Adrenal gland (tissue), 12 donors: ENCODE measurements around the gene KHDRBS1. TPM values are rescaled to one million over a fixed set of nuclear protein-coding genes. Genes with fewer than 3 reads are reported as not detected.
"Not testable (repeated sequence)": the region's sequence is repeated elsewhere in the genome, so short reads cannot be mapped to it uniquely, and the experiment has no call there.

Source experiments
- DNase-seq, 7 donors: peaks; one replicate each; pipeline ENCODE4 v3.0.0-alpha.2; 2019 to 2020
- H3K27ac ChIP-seq, 5 donors: fragments of 200-600 bp; sonication (generic) in 4 of 5; 1 replicate in 3 of 5; 2 replicates in 2 of 5; pipeline versions ENCODE4 v1.5.1 to v1.8.0; 2016 to 2020; ENCODE audit warnings: mild to moderate bottlenecking in 1 of 5
- H3K27me3 ChIP-seq: fragments of 200-600 bp; 2 replicates; pipeline ENCODE4 v1.8.0; 2021
- H3K36me3 ChIP-seq, 2 donors: fragments of 200-600 bp; replicated peaks in 1 of 2; 1 replicate in 1 of 2; 2 replicates in 1 of 2; pipeline versions ENCODE4 v1.5.1 to v1.8.0; 2018 to 2022
- H3K4me1 ChIP-seq, 2 donors: fragments of 200-600 bp; replicated peaks in 1 of 2; 1 replicate in 1 of 2; 2 replicates in 1 of 2; pipeline versions ENCODE4 v1.5.1 to v1.8.0; 2018 to 2021
- H3K4me3 ChIP-seq, 4 donors: fragments of 200-600 bp; sonication (generic) in 3 of 4; one replicate each; pipeline ENCODE4 v1.5.1; 2016 to 2018
- H3K9me3 ChIP-seq, 3 donors: fragments of 200-600 bp; sonication (generic) in 1 of 3; replicated peaks in 1 of 3; 1 replicate in 2 of 3; 2 replicates in 1 of 3; pipeline versions ENCODE4 v1.5.1 to v1.8.0; 2016 to 2021
- POLR2A ChIP-seq, 2 donors: fragments of 450-650 bp; IDR thresholded peaks; one replicate each; pipeline ENCODE4 v1.6.1; 2017; ENCODE audit warnings: antibody characterized with exemption in 2 of 2, mild to moderate bottlenecking in 2 of 2, moderate library complexity in 1 of 2
- WGBS, 4 donors: extraction: QIAGEN DNeasy Blood & Tissue Kit in 2 of 4; methylation state at CpG; one replicate each; pipeline versions ENCODE4 v1.1.5 to v1.1.7; 2013 to 2017; 5-methylcytosine and 5-hydroxymethylcytosine counted together
- intact Hi-C, 2 donors: fragments of 100-400 bp; cut with DNase I; formaldehyde crosslinking; loops; one replicate each; pipeline versions ENCODE4 v1.14.1 to v1.15.0; 2022 to 2023
- polyA plus RNA-seq, 3 donors: library from polyadenylated mRNA; stranded (reverse); fragments of 200-250 nt in 2 of 3; fragments of 350-450 nt in 1 of 3; fragmentation: Illumina TruSeq in 1 of 3; extraction: RNeasy Lipid Tissue Mini Kit (QIAGEN cat#74804) in 1 of 3; gene quantifications; one replicate each; pipeline ENCODE4 v1.2.3, GENCODE V29; 2013 to 2014
- total RNA-seq, 9 donors: library from RNA; depleted of rRNA in 4 of 9; stranded (reverse); fragments of >200 nt in 4 of 9; fragments of 120-200 nt in 1 of 9; fragmentation: NEBNext Ultra II Directional in 1 of 9; extraction: Animal tissue kit (Norgen Biotek cat#: 25700) in 1 of 9; gene quantifications; one replicate each; pipeline versions ENCODE4 v1.1.0 to v1.2.4, GENCODE V29; 2013 to 2023
- TF ChIP-seq, protein P1 (sequence below), 6 experiments: fragments of 450-650 bp in 4 of 6; fragments of 200-600 bp in 2 of 6; sonication (generic) in 1 of 6; IDR thresholded peaks; 1 replicate in 5 of 6; 2 replicates in 1 of 6; pipeline versions ENCODE4 v1.5.1 to v1.8.0; 2016 to 2021; ENCODE audit warnings: antibody characterized with exemption in 6 of 6, mild to moderate bottlenecking in 2 of 6, moderate library complexity in 1 of 6
- donor health status: healthy with polysubstance abuse.
- donor health status: Bipolar disorder and iron deficiency.
- donor health status: DM: yes; HTN: yes; CAD: no.
- donor health status: DM: no; HTN: no; CAD: no.
- donor health status: DM: no; HTN: no; CAD: no.
- donor health status: DM: yes; HTN: yes; CAD: no.

Gene KHDRBS1
- total and polyA plus RNA-seq, 12 donors: 37.3 to 108 (median 72.8) TPM

DNA sequence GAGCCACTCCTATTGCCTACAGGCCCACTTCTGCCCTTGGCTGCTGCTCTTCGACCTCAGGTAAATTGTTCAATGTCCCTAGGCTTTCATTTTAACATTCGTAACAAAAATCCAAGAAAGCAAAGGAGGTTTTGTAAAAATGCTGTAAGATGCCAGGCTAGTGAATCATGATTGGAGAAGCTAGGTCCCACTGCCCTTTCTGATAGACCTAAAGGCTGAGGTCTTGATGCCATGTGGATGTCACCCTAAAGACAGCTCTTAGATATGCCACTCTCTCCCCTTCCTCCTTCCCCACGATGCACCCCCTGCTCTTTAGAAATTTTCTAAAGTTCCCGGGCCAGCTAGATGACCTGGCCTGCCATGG lies 49.2 kb downstream of the KHDRBS1 start:
- H3K4me3 ChIP-seq: no peak overlapping the region
- 49 to 79% (median 75%) methylated on average over 2 to 4 of the region's 4 CpGs for WGBS, 4 donors
- DNase-seq: no peak
- no peaks in the 10 kb centered on the region for H3K27me3 ChIP-seq
- H3K9me3 ChIP-seq: no peaks in the 10 kb centered on the region
- H3K4me1 ChIP-seq: peaks cover 4 to 21% of the 10 kb centered on the region in 2 donors
- intact Hi-C loops: loop anchor here in 1 of 2 donors (10.0 kb wide), 1 partner anchor 408 kb away; no protein-coding TSS in a partner anchor
- TF ChIP-seq, protein P1, sequence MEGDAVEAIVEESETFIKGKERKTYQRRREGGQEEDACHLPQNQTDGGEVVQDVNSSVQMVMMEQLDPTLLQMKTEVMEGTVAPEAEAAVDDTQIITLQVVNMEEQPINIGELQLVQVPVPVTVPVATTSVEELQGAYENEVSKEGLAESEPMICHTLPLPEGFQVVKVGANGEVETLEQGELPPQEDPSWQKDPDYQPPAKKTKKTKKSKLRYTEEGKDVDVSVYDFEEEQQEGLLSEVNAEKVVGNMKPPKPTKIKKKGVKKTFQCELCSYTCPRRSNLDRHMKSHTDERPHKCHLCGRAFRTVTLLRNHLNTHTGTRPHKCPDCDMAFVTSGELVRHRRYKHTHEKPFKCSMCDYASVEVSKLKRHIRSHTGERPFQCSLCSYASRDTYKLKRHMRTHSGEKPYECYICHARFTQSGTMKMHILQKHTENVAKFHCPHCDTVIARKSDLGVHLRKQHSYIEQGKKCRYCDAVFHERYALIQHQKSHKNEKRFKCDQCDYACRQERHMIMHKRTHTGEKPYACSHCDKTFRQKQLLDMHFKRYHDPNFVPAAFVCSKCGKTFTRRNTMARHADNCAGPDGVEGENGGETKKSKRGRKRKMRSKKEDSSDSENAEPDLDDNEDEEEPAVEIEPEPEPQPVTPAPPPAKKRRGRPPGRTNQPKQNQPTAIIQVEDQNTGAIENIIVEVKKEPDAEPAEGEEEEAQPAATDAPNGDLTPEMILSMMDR (IDR thresholded peaks at IDR 0.05): no peak
- no peak for TF ChIP-seq POLR2A (IDR thresholded peaks at IDR 0.05)
- peak overlapping the region in 2 of 5 donors; percentile 52 to 61 for H3K27ac ChIP-seq
- H3K36me3 ChIP-seq: peaks cover 0 to 29% of the 10 kb centered on the region in 2 donors

DNA sequence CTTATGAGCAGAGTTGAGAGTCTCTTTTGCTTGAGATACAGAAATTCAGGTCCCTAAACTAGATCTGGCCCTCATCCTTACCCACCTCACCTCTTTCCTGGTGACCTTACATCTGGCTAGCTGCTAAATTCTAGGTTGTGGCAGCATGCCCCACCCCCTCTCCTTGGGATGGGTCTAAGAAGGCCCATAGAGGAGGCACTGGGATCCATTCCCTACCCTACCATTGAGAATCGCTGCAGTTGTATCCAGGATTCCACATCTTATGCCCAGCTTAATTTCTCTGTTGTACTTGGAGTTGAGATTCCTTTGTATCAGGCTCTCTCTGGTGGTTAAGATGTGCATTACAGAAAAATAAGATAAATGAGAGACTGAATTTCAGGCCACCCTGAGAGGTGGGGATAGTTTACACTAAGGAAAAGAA lies 49.6 kb downstream of the KHDRBS1 start:
- intact Hi-C loops: loop anchor here in 1 of 2 donors (10.0 kb wide), 1 partner anchor 408 kb away; no protein-coding TSS in a partner anchor

DNA sequence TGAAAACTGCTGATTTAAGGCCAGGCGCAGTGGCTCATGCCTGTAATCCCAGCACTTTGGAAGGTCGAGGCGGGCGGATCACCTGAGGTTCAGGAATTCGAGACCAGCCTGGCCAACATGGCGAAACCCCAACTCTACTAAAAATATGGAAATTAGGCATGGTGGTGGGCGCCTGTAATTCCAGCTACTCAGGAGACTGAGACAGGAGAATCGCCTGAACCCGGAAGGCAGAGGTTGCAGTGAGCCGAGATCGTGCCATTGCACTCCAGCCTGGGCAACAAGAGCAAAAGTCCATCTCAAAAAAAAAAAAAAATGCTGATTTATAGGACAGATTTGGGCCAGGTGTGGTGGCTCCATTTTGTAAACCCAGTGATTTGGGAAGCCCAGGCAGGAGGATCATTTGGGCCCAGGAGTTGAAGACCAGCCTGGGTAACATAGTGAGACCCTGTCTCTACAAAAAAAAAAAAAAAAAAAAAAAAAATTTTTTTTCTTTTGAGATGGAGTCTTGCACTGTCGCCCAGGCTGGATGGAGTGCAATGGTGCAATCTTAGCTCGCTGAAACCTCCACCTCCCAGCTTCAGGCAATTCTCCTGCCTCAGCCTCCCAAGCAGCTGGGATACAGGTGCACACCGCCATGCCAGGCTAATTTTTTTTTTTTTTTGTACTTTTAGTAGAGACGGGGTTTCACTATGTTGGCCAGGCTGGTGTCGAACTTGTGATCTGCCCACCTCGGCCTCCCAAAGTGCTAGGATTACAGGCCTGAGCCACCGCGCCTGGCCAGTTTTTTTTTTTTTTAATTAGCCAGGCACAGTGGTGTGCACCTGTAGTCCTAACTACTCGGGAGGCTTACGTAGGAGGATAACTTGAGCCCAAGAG lies 52.2 kb downstream of the KHDRBS1 start:
- intact Hi-C loops: loop anchor here in 1 of 2 donors (10.0 kb wide), 1 partner anchor 411 kb away; no protein-coding TSS in a partner anchor
- 62 to 72% (median 67%) methylated on average over 18 to 21 of the region's 21 CpGs for WGBS, 4 donors
- not testable (repeated sequence) for H3K27ac ChIP-seq, H3K9me3 ChIP-seq, H3K36me3 ChIP-seq, H3K27me3 ChIP-seq, H3K4me3 ChIP-seq
- peak in 1 of 7 donors; percentile 19 for DNase-seq
- peaks cover 4 to 25% of the 10 kb centered on the region in 2 donors for H3K4me1 ChIP-seq

More for the DNA sequence above, 49.6 kb downstream of the KHDRBS1 start:
- TF ChIP-seq POLR2A (IDR thresholded peaks at IDR 0.05): no peak
- TF ChIP-seq, protein P1 (IDR thresholded peaks at IDR 0.05): peak; percentile 40 to 78 (median 68)
- WGBS, 4 donors: 10 to 40% (median 25%) methylated on average over 1 of the region's 1 CpG
- H3K27me3 ChIP-seq: no peaks in the 10 kb centered on the region
- H3K4me1 ChIP-seq: peaks cover 4 to 23% of the 10 kb centered on the region in 2 donors
- no peak overlapping the region for H3K4me3 ChIP-seq
- peak overlapping the region in 2 of 5 donors; percentile 52 to 61 for H3K27ac ChIP-seq
- peak in 1 of 7 donors; percentile 49 for DNase-seq
- no peaks in the 10 kb centered on the region for H3K9me3 ChIP-seq
- peaks cover 0 to 25% of the 10 kb centered on the region in 2 donors for H3K36me3 ChIP-seq

DNA sequence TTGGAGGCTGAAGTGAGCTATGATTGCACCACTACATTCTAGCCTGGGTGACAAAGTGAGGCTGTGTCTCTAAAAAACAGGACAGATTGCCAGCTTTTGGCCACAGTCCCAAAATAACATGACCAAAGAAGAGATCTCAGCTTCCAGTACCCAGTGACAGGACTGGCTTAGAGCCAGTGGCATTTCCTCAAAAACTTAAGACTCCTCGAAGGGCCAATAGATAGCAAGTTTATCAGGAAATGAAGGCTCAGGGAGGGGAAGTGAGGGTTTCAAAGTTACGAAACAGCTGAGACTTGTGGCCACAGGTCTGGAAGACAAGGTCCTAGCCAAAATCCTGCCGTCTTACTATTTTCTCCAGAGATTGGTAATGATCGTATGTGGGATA lies 52.8 kb downstream of the KHDRBS1 start:
- intact Hi-C loops: loop anchor here in 1 of 2 donors (10.0 kb wide), 1 partner anchor 412 kb away; no protein-coding TSS in a partner anchor
- peak; percentile 65 to 93 (median 85) for DNase-seq

More for the DNA sequence above, 52.8 kb downstream of the KHDRBS1 start:
- no peak for TF ChIP-seq POLR2A (IDR thresholded peaks at IDR 0.05)
- TF ChIP-seq, protein P1 (IDR thresholded peaks at IDR 0.05): no peak
- 1 to 7% (median 3%) methylated on average over 4 of the region's 4 CpGs for WGBS, 4 donors
- Histone ChIP-seq H3K4me3 (no peak overlapping the region), H3K36me3 (no peaks in the 10 kb centered on the region), H3K27me3 (no peaks in the 10 kb centered on the region), H3K4me1 (peaks cover 4 to 25% of the 10 kb centered on the region in 2 donors), H3K27ac (peak overlapping the region in 1 of 5 donors; percentile 35), H3K9me3 (no peaks in the 10 kb centered on the region)
